HG03439 (cell line): Measurements from ENCODE around the gene CEP162.
"Not testable (repeated sequence)": the region's sequence is repeated elsewhere in the genome, so short reads cannot be mapped to it uniquely, and the experiment has no call there.

Experiments used
- ATAC-seq: cut with Tn5 transposase; IDR thresholded peaks from one replicate; pipeline ENCODE4 v1.9.1; 2021; ENCODE audit warnings: mild to moderate bottlenecking, moderate library complexity; ENCODE audit not compliant: unreplicated experiment

Gene CEP162

DNA sequence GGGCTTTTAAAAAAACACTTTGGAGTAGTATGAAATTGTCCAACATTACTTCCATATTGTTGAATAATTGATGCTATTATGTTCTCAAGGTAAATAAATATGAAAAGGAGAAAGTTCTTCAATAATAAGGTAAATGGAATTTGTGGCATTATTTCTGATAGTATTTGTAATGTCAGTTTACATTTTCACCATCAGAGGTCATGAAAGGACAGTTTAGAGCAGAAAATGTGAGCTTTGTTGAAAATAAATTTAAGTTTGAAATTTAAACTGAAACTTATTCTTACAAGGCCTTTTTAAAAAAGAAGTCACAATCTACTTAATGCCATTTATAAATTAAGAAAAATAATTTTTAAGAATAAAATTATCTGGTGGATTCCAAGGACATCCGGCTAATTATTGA lies 15.8 kb upstream of the CEP162 start:
- ATAC-seq = no peak

DNA sequence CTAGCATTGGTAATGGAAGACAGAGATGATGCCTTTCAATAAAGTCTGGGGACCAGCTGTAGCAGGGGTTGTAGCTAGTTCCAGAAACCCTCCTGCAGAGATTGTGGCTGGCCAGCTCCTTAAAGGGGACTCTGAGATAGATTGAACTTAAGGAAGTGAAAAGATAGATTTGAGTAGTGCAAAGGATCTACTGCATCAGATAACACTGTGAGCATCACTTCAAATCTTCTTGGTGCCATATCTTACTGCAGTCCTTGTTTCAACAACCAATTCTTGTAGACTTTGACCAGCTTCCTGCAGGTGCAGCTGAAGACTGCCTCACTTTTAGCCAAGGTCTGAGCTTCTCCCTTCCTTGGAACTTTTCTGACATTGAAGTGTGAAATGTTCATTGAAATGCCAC lies 14.8 kb upstream of the CEP162 start:
- ATAC-seq = no peak

DNA sequence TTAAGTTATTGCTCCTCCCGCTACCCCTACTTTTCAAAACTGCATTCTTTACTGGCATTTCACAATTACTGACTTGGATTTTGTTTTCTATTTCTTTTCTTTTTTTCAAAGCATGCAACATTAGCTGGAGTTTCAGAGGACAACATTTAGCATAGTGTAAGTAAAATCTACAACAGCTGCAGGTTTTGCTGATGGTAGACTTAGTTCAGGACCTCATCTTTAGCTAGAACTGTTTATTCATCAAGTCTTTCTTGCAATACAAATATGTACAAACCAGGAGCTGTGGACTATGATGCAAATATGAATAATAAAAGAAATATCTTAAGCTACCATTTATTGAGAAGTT lies 728 bp upstream of the CEP162 start:
- peak; percentile 2 for ATAC-seq

DNA sequence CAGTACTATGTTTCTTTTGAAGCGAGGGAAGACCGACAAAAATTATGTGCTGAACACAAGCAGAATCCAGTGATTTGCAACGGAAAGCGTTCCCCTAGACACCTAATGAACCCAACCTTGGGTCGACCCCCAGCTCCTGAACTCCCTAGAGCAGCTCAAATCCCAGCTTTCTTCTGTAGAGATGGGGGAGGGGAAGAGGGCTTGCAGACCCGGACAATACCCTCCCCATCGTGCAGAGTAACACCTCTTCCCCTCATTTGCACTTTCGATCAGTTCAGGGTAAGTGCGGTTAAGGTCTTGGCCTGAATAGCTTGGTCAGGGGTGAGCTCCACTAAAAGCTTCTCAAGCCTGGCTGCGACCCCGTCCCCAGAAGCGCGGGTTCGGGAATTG lies 404 bp downstream of the CEP162 start:
- peak; percentile 6 for ATAC-seq

DNA sequence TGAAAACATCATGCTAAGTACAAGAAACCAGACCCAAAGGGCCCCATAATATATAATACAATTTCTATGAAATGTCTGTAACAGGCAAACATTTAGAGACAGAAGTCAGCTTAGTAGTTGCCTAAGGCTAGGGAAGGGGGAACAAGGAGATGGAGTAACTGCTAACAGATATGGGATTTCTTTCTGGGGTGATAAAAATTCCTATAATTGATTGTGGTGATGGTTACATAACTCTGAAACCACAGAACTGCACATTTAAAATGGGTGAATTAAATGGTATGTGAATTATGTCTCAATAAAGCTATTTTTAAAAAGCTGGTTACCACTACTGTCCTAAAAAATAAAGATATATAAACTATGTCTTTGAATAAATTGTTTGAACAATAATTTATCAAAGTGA lies 3.2 kb downstream of the CEP162 start:
- ATAC-seq = no peak

DNA sequence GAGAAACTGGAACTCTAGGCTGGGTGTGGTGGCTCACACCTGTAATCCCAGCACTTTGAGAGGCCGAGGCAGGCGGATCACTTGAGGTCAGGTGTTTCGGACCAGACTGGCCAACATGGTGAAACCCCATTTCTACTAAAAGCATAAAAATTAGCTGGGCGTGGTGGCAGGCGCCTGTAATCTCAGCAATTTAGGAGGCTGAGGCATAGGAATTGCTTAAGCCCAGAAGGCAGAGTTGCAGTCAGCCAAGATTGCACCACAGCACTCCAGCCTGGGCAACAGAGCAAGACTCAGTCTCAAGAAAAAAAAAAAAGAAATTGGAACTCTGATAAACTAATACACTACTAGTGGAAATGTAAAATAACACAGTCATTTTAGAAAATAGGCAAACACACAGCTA lies 3.8 kb downstream of the CEP162 start:
- ATAC-seq = not testable (repeated sequence)

DNA sequence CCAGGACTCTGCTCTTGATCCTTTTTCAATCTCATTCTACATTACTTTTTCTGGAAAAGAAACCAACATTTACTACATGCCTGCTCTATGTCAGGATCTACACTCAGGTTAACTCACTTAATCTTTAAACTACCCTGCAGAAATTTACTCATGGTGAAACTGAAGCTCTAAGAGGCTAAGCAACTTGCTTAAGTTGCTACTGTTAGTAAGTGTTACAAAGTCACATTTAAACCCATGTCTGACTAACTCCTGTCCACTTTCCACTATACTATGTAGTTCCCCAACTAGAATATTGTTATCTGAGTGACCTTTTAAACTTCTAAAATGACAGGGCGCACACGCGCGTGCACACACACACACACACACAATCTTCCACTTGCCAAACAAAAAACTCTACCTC lies 5.0 kb downstream of the CEP162 start:
- ATAC-seq = no peak

DNA sequence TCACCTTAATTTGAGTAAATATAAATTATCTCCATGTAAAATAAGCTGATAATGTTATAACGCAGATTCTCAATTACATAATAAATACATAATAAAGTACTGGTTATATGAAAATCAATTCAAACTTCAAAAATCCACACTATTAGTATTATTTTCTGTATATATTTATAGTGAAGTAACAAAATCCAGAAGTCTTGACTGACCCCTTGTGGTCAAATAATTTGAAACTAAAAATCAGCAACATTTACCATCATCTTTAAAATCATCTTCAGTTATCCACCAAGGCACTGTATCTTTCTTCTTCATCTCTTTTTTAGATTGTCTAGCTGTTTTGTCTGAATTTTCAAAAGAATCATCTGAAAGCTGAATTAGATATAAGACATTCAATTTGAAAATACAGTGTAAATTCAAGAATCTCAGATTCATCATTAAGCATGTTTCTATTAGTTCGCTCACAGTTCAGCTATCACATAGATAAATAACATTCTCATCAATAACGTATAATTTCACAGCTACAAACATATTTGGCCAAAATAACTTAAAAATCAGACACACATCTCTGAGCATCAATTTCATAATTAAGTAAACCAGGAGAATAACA lies 6.5 kb downstream of the CEP162 start:
- ATAC-seq = no peak

DNA sequence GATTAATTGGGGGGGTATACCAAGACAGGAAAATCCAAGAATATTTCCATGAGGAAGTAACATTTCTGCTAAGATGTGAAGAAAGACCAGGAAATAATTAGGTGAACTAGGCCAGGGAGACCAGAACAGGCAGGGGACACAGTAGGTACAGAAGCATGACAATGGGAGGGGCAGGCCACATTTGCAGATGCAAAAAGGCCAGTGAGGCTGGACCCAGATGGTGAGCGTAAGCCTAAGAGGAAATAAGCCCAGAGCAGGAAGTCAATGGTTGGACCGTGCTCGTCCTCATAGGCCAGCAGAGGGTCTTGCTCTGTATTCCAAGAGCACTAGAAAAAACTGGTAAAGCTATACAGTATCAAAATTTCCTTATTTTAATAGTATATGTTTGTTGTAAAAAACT lies 9.4 kb downstream of the CEP162 start:
- ATAC-seq = no peak

DNA sequence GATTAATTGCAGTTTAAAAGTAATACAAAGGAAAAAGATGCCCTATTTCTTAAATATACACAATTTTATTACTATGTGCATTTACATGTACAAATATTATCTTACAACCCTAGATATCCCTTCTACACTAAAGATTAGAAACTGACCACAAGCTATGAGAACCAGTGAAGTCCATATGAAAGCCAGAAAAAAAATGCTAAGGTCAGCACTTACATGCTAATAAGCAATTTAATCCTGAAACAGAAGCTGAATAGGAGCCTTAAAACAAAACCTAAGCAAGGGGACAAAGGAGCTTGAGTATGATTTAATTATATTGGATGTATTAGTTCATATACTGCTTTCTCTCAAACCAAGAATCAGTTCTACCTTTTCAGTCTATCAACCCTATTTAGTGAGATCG lies 14.2 kb downstream of the CEP162 start:
- no peak for ATAC-seq

DNA sequence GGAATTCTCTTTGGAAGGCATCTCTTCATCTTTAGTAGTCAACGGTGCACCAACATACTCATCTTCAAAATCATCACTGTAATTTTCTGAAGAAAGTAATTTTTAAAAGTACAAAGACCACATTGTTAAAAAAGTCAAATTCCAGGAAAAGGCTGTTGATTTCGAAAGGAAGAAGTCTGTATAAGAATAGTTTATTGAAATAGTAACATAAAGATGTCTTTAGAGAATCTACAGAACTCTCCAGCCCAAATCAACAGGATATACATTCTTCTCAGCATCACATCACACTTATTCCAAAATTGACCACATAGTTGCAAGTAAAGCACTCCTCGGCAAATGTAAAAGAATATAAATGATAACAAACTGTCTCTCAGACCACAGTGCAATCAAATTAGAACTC lies 23.4 kb downstream of the CEP162 start:
- ATAC-seq = no peak

DNA sequence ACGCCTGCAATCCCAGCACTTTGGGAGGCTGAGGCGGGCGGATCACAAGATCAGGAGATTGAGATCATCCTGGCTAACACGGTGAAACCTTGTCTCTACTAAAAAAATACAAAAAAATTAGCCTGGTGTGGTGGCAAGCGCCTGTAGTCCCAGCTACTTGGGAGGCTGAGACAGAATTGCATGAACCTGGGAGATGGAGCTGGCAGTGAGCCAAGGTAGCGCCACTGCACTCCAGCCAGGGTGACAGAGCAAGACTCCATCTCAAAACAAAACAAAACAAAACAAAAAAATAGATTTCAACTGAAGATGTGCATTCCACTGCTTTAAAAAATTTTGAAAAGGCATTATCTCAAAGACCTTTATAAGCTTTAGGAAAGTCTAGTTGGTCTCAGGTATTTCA lies 27.5 kb downstream of the CEP162 start:
- not testable (repeated sequence) for ATAC-seq

DNA sequence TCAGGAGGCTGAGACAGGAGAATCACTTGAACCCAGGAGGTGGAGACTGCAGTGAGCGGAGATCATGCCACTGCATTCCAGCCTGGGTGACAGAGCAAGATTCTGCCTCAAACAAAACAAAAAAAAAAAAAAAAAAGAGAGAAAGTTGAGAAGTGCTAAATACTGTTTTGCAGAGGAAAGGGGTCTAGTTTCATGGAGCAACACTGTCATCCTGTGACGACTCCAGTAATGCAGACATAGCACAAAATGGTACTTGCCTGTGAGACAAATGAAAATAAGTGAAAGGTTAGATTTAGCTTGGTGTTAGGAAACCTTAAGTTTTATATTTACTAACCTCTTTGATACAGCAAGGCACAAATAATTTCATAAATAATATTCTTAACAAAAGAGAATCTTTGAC lies 29.7 kb downstream of the CEP162 start:
- no peak for ATAC-seq

DNA sequence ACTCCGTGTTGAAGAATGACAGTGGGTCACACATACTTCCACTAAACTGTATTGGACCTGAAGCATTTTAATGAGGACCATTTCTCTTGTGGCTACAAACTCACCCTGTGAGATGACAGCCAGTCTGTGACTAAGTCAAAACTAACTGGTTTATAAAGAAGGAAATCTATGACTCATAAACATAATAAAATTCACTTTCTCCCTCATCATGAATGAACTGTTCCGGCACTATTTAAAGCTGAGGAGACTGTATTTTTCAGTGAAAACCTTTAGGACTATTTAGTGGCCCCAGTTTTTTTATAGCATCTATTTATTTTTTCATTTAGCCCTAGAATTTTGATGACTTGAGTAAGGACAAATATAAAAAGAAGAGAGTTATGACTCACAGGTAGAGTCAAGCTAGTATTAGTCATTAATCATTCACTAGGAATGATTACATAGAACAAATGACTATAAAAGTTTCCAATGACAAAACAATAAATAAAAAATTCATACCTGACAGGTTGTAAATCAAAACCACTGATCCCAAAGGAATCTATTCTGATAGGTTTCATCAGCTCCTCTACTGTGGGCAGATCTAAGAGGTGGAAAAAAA lies 34.2 kb downstream of the CEP162 start:
- no peak for ATAC-seq

DNA sequence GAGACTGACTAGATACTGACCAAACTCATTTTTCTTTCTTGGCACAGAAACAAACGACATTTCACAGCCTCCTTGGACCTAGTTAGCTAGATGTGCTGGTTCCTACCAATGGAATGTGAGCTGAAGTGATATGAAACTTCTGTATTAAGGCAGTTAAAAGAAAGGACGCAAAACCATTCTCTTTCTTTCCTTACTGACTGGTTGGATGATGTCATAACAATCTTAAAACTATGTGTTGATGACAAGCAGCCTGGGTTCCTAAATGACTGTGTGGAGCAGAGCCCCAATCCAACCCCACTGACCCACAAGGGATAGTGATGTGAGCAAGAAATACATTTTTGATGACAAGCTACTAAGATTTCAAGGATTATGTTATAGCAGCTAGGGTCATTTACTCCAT lies 35.6 kb downstream of the CEP162 start:
- no peak for ATAC-seq

DNA sequence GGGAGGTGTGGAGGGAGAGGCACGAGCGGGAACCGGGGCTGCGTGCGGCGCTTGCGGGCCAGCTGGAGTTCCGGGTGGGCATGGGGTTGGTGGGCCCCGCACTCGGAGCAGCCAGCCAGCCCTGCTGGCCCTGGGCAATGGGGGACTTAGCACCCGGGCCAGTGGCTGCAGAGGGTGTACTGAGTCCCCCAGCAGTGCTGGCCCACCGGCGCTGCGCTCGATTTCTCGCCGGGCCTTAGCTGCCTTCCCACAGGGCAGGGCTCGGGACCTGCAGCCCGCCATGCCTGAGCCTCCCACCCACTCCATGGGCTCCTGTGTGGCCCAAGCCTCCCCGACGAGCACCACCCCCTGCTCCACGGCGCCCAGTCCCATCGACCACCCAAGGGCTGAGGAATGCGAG lies 38.1 kb downstream of the CEP162 start:
- ATAC-seq = not testable (repeated sequence)

DNA sequence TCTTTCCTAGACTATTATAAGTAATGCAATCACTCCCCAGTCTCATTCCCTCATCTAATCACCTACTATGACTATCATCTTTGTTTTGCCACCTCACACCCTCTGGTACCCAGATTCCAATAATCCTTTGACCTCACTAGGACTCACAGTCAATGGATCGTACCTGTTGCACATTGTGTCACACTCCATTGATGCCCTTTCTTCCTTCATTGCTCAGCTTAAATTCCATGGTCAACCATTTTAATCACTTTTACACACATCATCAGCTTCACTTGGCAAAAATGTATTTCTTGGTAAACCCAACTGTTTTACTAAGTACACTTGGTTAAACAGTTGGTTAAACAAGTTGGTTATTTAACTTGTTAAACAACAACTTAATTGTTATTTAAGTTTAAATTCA lies 44.0 kb downstream of the CEP162 start:
- no peak for ATAC-seq

DNA sequence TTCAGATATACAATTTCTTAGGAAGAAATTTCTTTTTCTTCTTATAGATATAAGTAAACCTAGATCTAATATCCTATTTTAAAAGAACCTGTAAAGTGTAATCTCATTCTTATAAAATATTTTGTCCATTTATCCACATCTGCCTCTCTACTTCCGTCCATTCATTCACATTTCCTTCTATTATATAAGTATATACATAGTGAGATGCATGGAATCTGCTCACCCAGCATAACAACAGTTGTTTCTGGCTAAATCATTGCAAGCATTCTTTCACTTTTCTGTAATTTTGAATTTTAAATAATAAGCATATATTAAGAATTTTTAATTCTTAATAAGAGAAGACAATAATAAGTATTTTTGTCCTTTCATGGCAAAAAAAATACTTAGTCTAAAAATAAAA lies 45.4 kb downstream of the CEP162 start:
- no peak for ATAC-seq

DNA sequence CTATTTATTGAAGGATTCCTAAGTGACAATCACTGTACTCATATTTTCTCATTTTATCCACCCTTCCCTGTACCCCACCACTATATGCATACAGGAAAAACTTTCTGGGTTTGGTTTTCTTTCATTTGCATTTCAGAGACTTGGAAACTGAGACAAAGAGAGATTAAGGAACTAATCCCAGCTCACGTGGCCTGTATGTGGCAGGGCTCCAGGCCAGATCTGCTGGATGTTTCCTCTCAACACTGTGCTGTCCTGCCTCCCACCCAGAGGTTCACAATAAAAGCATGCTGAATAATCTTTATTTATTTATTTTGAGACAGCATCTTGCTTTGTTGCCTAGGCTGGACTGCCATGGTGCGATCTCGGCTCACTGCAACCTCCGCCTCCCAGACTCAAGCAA lies 50.2 kb downstream of the CEP162 start:
- ATAC-seq = no peak

DNA sequence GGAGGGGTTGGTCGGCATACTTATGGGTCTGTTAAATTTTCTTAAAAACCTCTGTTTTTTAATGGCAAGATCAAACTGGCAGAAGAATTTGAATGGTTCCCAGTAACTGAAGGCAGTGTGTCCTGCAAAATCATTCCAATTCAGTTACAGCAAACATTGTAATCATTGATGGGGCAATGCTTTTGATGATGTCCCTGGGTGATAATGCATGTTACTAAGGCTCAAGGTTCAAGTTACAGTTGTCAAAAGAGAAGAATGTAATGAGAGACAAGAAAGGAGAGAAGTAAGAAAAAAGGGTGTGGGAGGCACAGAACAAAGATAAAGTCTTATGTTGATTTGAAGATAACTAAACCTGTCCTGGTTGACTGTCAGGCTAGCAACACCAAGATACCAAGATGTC lies 54.9 kb downstream of the CEP162 start:
- no peak for ATAC-seq

DNA sequence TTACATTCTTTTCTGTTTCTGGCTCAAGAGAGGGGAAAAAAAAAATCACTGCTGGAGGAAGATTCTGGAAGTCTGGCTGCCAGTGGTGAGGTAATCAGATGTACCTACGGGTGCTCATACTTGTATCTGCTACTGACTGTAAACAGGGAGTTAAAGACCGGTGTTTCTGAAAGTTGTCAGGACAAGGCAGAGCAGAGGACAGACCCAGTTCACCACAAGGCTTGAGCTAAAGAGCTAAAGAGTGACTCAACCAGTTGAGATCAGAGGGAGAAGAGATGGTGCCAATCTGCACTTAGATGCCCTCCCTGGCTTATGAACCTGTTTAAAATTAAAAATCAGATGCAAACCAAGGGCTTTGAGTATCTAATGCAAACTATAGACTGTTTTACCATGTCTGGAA lies 55.4 kb downstream of the CEP162 start:
- no peak for ATAC-seq

DNA sequence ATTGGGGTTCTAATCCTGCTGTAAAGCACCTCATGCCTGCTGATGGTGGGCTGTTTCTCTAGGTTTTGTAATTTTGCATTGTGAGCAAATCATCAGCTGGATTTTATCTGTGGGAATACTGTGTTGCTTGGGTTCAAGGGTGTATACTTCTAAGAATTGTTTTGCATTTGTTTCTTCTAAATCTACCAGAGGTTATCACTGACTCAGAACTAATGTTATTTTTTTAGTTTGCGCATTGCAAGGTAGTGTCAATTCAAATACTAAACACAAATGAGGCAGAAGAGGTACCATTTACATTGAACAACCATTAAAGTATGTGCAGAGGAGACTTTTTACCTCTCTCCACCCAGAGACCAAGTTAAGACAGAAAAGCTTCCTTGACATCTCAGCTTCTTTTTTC lies 60.0 kb downstream of the CEP162 start:
- no peak for ATAC-seq

DNA sequence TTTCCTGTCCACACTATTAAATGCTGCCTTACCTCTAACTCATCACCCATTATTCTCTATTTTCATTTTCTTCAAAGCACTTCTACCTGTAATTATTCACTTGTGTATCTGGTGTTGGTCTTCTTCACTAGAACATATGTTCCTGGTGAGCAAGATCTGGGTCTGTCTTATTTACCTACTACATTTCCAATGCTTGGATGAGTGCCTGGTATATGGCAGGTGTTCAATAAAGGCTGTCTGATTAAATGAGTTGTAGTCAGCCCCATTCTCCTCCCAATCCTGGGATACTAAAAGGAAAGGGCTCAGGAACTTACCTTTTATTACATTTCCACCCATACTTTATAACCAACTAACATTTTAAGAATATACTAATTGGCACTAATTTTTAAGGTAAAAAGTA lies 61.0 kb downstream of the CEP162 start:
- ATAC-seq = no peak
